ACC112 (cell line): Measurements from ENCODE around the gene GRK4.
"Not testable (repeated sequence)": the region's sequence is repeated elsewhere in the genome, so short reads cannot be mapped to it uniquely, and the experiment has no call there.

Source experiments
- H2AFZ ChIP-seq: fragments of 200-600 bp; sonication (generic); one replicate; pipeline ENCODE4 v1.6.0; 2017; ENCODE audit warnings: antibody characterized with exemption, low read length; ENCODE audit not compliant: unreplicated experiment
- H3K27ac ChIP-seq: fragments of 200-600 bp; sonication (generic); 2 replicates; pipeline ENCODE4 v1.5.1; 2014; ENCODE audit warnings: low read depth, mild to moderate bottlenecking, antibody characterized with exemption, low read length, moderate library complexity
- H3K27me3 ChIP-seq: fragments of 200-600 bp; sonication (generic); 2 replicates; pipeline ENCODE4 v1.6.1; 2014; ENCODE audit warnings: mild to moderate bottlenecking, antibody characterized with exemption, low read length, moderate library complexity, mixed read lengths; ENCODE audit not compliant: insufficient read depth
- H3K36me3 ChIP-seq: fragments of 200-600 bp; sonication (generic); 2 replicates; pipeline ENCODE4 v1.6.1; 2016; ENCODE audit warnings: mild to moderate bottlenecking, antibody characterized with exemption, low read length, moderate library complexity, mixed read lengths; ENCODE audit not compliant: insufficient read depth
- H3K4me1 ChIP-seq: fragments of 200-600 bp; sonication (generic); one replicate; pipeline ENCODE4 v1.6.1; 2016; ENCODE audit warnings: low read length, mixed read lengths; ENCODE audit not compliant: insufficient read depth, unreplicated experiment, control insufficient read depth
- H3K4me3 ChIP-seq: fragments of 200-600 bp; sonication (generic); 2 replicates; pipeline ENCODE4 v1.5.1; 2014; ENCODE audit warnings: mild to moderate bottlenecking, low read depth, low read length
- H3K79me2 ChIP-seq: fragments of 200-600 bp; sonication (generic); one replicate; pipeline ENCODE4 v1.6.0; 2016; ENCODE audit warnings: low read length; ENCODE audit not compliant: control insufficient read depth, unreplicated experiment, insufficient read depth

GRK4 gene

DNA sequence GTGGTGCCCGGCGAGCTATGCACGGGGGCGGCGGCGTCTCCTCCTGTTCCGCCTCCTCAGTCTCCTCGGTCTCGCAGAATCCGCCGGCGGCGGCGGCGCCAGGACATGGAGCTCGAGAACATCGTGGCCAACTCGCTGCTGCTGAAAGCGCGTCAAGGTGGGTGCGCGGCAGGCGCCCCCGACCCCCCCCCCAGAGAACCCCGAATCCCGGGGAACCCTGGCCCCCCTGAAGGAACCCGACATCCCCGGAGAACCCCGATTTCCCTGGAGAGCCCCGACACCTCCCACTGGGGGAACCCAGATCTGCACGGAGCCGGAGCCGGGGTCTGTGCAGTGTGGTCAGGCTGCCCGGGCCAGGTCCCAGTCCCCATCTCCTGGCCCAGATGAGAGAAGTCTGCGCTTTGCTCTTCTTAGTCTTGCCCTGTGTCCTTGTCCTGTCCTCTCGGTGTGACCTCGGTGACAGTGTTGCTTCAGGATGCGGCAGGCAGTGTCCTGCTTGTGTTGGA, 648 bp downstream of the GRK4 start:
- Histone ChIP-seq H3K27ac (no peak overlapping the region), H2AFZ (peak overlapping the region; percentile 64), H3K27me3 (no peaks in the 10 kb centered on the region), H3K4me3 (peak overlapping the region; percentile 95), H3K79me2 (peaks cover 38% of the 10 kb centered on the region), H3K4me1 (peaks cover 9% of the 10 kb centered on the region), H3K36me3 (no peaks in the 10 kb centered on the region)

DNA sequence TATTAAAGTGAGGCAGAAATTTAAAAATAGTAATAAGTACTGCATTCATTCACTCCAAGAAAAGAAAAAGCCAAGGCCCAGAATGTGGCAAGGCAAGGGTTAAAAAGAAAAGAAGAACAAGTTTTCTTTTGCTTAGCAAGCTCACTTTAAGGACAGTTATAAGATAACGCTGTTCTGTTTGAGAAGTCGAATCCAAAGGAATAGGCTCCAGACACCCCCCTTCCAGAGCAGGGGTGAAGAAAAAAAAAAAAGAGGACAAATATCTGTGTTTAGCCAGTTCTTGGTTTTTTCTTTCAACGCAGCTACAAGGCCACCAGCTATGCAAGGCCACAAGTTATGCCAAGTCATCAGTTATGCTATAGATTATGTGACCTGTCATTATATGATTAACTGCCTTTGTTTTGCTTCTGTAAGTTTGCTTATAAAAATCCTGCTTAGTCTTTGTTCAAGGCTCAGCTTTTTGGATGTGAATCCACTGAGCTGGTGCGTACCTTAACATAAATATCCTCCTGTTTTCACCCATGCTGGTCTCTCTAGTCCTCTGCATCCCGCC, 1.4 kb downstream of the GRK4 start:
- Histone ChIP-seq H3K4me3 (peak overlapping the region; percentile 95), H3K27ac (no peak overlapping the region), H3K79me2 (peaks cover 32% of the 10 kb centered on the region), H3K36me3 (no peaks in the 10 kb centered on the region), H2AFZ (no peak overlapping the region), H3K27me3 (no peaks in the 10 kb centered on the region), H3K4me1 (peaks cover 8% of the 10 kb centered on the region)

DNA sequence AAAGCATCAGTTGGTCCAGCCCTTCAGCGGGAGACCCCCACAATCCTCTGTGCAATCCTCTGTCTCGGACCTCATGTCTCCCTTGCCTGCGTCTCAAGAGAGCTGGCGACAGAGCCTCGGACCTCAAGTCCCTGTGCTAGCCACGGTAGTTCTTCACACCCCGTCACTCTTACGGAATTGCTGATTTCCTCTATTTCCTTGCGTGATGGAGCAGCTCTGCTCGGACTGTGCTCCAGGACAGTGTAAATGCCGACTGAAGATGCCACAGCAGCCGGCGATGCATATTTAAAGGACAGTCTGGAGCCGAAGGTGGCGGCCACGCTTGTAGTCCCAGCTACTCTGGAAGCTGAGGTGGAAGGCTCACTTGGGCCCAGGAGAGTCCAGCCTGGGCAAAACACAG, 1.9 kb downstream of the GRK4 start:
- H3K4me1 ChIP-seq: peaks cover 8% of the 10 kb centered on the region
- H3K4me3 ChIP-seq: peak overlapping the region; percentile 95; the same call in 1 of the 2 replicates
- H3K27me3 ChIP-seq: no peaks in the 10 kb centered on the region
- H3K79me2 ChIP-seq: peaks cover 27% of the 10 kb centered on the region
- no peak overlapping the region for H2AFZ ChIP-seq
- H3K36me3 ChIP-seq: no peaks in the 10 kb centered on the region
- no peak overlapping the region for H3K27ac ChIP-seq

DNA sequence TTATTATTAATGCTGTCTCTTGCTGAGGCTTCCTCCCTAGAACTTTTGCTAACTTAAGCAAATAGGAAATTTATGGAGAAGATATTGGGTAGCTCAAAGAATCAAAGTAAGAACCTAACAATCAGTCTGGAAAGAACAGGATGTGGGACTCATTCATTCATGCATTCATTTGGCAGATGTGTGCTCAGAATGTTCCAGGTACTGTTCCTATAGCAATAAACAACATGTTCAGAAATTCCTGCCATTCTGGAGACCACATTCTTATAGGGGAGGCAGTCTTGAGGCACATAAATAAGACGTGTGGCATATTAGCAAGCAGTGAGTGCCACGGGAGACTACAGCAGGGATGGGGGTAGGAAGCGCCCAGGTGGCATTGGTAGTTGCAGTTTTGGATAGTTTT, 5.0 kb downstream of the GRK4 start:
- H3K36me3 ChIP-seq: no peaks in the 10 kb centered on the region
- H2AFZ ChIP-seq: no peak overlapping the region
- H3K4me1 ChIP-seq: no peaks in the 10 kb centered on the region
- H3K4me3 ChIP-seq: no peak overlapping the region
- peaks cover 7% of the 10 kb centered on the region for H3K79me2 ChIP-seq
- H3K27me3 ChIP-seq: no peaks in the 10 kb centered on the region
- H3K27ac ChIP-seq: no peak overlapping the region

DNA sequence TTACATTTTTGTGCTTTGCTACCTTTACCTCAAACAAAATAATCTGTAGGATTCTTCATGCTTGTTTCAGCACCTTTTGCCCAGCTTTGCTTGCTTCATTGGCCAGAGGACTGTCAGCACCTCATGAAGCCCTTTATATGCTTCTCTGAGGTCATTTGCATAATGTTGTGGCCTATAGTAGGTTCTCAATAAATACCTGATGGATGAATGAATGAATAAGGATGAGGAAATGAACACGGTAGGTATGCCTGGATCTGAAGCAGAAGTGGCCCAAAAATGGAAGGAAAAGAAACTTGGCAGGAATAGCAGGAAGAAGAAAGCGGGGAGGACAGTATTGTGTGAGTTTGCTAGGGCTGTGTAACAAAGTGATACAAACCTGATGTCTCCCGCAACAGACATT, 7.9 kb downstream of the GRK4 start:
- no peak overlapping the region for H3K4me3 ChIP-seq
- no peak overlapping the region for H3K27ac ChIP-seq
- H3K79me2 ChIP-seq: no peaks in the 10 kb centered on the region
- no peaks in the 10 kb centered on the region for H3K4me1 ChIP-seq
- H2AFZ ChIP-seq: no peak overlapping the region
- H3K27me3 ChIP-seq: no peaks in the 10 kb centered on the region
- no peaks in the 10 kb centered on the region for H3K36me3 ChIP-seq

DNA sequence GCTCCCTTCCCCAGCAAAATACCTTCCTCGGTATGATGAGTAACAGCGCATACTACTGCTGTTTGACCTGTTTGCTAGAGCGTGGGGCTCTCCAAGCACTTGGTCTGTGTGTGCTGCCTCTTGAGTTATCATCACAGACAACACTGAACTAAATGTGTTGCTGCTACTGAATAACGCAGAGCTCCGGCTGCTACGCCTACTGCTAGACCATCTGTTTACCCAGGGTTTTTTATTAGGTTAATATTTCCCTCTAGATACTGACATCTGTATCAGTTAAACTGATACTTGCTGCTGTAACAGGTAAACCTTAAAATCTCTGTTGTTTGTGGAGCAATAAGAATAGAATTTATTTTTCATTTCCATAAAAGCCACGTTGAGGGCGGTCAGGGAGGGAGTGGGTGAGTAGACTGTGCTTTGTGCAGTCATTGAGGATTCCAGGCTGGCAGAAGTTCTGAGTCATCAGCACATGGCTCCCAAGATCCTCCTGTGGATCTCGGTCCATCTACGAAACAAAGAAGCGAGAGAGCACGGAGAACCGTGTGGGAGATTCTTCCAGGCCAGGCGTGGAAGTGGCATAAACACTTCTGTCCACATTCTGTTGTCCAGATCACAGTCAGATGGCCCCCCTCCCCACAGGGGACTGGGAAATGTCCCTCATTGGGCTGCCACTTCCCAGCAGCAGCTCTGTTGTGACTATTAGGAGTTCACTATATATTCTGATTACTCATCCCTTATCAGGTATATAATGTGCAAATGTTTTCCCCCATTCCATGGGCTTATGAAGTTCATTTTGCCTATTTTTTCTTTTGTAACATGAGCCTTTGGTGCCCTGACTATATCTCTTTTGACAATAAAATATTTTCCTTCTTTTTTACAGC, 14.1 kb downstream of the GRK4 start:
- Histone ChIP-seq H3K27ac (no peak overlapping the region), H3K4me1 (no peaks in the 10 kb centered on the region), H3K36me3 (no peaks in the 10 kb centered on the region), H3K79me2 (no peaks in the 10 kb centered on the region), H2AFZ (no peak overlapping the region), H3K27me3 (peaks cover 5% of the 10 kb centered on the region; the same call in 1 of the 2 replicates), H3K4me3 (no peak overlapping the region)

DNA sequence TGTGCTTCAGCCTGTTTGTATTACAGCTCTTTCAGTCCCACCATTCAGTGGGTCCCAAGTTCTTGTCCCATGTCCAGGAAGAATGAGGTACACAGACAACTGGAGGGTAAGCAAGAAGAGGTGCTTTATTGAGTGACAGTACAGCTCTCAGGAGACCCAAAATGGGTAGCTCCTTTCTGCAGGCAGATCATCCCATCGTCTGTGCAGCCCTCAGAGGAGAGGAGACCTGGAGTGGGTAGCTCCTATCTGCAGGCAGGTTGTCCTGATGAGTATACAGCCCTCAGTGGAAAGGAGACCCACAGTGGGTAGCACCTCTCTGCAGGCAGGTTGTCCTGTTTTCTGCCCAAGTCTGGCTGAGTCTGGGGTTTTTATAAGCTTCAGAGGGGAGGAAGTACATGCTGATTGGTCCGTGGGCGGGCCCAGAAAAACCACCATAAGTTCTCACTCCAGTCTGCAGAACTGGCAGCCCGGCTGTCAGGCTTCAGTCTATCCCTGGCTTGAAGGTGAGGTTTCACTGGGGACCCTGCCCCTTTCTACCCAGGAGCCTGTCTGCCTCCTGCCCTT, 18.0 kb downstream of the GRK4 start:
- Histone ChIP-seq H2AFZ (no peak overlapping the region), H3K79me2 (no peaks in the 10 kb centered on the region), H3K4me3 (no peak overlapping the region), H3K4me1 (no peaks in the 10 kb centered on the region), H3K27me3 (peaks cover 10% of the 10 kb centered on the region; the same call in 1 of the 2 replicates), H3K36me3 (no peaks in the 10 kb centered on the region), H3K27ac (no peak overlapping the region)

DNA sequence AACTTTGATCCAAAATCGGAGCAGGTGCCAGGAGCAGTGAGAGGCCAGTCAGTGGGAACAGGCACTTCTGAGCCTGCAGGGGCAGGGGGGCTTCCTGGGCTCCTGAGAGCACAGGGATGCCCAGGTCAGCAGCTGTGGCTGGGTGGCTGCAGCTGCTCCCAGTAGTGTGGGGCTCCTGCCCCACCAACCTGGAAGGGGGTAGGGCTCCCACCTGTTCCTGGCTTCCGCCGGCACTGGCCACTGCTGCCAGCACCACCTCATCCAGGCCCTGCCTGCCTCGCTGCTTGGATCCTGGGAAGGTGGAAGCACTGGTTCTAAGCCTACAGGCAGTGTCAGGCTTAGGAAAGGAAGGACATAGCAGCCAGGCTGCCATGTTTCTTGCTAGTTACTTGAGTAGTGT, 18.6 kb downstream of the GRK4 start:
- peaks cover 10% of the 10 kb centered on the region; the same call in 1 of the 2 replicates for H3K27me3 ChIP-seq
- H3K79me2 ChIP-seq: no peaks in the 10 kb centered on the region
- H3K4me3 ChIP-seq: no peak overlapping the region
- no peaks in the 10 kb centered on the region for H3K4me1 ChIP-seq
- no peak overlapping the region for H3K27ac ChIP-seq
- no peak overlapping the region for H2AFZ ChIP-seq
- no peaks in the 10 kb centered on the region for H3K36me3 ChIP-seq

DNA sequence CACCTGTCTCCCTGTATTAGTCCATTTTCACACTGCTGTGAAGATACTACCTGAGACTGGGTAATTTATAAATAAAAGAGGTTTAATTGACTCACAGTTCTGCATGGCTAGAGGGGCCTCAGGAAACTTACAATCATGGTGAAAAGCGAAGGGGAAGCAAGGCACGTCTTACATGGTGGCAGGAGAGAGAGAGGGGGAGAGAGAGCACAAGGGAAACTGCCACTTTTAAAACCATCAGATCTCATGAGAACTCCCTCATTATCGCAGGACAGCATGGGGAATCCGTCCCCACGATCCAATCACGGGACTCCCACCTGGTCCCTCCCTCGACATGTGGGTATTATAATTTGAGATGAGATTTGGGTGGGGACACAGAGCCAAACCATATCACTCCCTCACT, 20.3 kb downstream of the GRK4 start:
- not testable (repeated sequence) for H3K79me2 ChIP-seq, H3K36me3 ChIP-seq, H3K27ac ChIP-seq, H3K27me3 ChIP-seq, H3K4me3 ChIP-seq, H2AFZ ChIP-seq, H3K4me1 ChIP-seq

DNA sequence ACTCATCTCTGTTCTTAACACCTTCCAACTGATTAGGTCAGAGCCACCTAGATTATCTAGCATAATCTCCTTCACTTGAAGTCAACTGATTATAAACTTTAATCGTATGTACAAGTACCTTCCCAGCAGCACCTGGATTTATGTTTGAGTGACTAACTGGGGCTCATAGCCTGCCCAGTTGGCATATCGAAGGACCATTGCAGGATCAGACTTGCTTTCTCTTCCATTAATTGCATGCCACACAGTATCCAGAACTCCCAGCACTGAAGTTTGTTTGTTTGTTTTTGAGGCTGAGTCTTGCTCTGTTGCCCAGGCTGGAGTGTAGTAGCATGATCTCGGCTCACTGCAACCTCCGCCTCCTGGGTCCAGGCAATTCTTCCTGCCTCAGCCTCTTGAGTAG, 27.9 kb downstream of the GRK4 start:
- H3K27ac ChIP-seq: no peak overlapping the region
- no peak overlapping the region for H2AFZ ChIP-seq
- no peaks in the 10 kb centered on the region for H3K27me3 ChIP-seq
- no peaks in the 10 kb centered on the region for H3K4me1 ChIP-seq
- no peaks in the 10 kb centered on the region for H3K36me3 ChIP-seq
- H3K79me2 ChIP-seq: no peaks in the 10 kb centered on the region
- H3K4me3 ChIP-seq: no peak overlapping the region
